ENCODE measurements around the gene AQP12B.
"Not testable (repeated sequence)": the region's sequence is repeated elsewhere in the genome, so short reads cannot be mapped to it uniquely, and the experiment has no call there.

The AQP12B gene

DNA sequence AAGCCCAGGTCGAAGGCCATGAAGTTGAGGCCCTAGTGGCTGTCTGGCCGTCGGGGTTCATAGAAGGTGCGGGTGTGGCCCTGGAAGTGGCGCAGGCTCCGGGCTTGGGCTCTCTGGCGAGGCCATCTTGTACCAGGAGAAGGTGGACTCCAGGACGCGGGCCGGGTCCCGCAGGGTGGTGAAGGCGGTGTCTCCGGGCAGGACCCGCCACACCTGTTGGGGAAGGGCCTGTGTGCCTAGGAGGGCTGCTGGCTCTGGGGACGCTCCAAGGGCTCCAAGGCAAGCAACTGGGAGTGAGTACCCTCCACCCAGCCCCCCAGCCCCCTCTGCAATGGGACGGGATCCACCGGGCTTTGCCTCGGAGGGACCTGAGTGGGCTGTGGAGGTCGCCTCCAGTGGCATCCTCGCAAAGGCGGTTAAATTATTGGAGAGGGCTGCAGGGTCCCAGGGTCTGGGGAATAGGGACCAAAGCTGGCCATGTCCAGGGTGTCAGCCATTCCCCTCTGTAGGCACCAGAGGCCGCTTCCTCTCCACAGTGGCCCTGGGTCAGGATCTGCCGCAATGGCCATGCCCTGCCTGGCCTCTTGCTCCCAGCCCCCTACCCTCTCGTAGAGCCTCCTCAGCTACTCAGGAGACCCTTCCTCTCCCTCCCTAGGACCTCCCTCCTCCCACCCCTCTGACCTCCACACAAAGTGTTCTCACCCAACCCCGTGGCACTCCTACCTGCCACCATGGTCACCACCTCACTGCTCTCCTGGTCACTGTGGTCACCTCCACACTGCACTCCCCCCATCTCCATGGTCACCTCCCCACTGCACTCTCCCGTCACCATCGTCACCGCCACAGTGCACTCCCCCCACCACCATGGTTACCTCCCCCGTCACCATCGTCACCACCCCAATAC lies 19.3 kb upstream of the AQP12B start:
- no peak for DNase-seq (ENCODE audit: low read depth in 3 of 3, low spot score in 1 of 3)

DNA sequence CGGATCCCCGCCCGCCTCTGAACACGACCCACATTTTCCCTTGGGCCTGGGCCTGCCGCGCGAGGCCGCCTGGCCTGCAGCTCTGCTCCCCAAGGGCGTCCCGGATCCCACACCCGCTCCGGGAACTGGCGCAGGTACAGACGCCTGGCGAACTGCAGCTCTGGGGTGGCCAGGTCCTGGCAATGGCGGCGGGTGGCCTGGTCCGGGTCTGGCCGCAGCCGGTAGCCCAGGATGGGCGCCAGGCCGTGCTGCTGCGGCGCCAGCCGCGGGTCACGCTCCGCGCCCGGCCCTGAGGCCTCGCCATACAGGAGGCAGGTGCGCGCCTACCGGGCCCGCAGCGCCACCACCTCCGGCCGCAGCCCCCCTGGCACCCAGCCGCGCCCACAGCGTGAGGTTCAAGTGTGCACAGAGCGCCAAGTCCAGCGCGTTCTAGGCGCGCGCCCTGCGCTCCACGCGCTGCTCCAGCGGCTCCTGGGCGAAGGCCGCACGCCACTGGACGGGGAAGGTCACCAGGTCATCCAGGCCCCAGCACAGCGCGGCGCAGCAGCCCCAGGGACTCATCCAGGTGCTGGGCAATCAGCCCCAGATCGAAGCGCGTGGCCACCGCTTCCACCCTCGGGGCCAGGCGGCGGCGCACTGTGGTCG lies 18.5 kb upstream of the AQP12B start:
- DNase-seq (ENCODE audit: low read depth in 3 of 3, low spot score in 1 of 3), result no peak

DNA sequence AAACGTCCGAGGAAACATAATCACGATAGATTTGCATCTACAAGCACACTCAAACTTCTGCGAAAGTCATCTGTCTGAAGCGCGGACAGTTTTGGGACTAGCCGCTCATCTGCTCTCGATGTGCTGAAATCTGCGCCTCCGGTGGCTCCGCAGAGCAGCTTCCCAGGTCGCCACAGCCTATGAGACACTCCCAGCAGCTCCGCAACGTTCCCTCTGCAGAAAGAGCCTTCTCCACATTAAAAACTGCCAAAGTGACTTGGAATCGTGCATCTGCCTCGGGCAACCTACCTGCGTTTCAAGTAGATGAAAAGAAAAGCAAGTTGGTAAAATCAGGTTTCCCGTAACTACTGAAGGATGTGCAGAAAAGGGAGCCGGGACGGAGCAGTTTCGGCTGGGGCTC lies 17.9 kb upstream of the AQP12B start:
- DNase-seq (ENCODE audit: low read depth in 3 of 3, low spot score in 1 of 3), result not testable (repeated sequence)

DNA sequence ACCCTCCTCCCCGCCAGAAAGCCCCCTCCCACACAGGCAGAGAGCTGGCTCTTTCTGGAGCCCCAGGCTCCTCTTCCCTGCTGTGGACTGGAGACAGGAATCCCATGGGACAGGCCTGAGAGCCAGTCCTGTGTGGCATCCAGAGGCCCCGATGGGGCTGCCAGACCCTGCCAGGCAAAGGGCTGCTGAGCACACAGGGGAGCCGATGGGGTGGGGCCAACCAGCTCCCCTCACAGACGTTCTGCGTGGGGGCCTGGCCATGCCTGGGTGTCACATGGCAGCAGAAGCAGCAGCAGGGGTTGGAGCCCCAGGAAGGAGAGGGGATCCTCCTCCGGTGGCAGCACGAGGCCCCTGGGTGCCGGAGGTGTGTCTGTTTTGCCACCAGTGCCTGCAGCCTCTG lies 17.1 kb upstream of the AQP12B start:
- not testable (repeated sequence) for DNase-seq (ENCODE audit: low read depth in 3 of 3, low spot score in 1 of 3)

DNA sequence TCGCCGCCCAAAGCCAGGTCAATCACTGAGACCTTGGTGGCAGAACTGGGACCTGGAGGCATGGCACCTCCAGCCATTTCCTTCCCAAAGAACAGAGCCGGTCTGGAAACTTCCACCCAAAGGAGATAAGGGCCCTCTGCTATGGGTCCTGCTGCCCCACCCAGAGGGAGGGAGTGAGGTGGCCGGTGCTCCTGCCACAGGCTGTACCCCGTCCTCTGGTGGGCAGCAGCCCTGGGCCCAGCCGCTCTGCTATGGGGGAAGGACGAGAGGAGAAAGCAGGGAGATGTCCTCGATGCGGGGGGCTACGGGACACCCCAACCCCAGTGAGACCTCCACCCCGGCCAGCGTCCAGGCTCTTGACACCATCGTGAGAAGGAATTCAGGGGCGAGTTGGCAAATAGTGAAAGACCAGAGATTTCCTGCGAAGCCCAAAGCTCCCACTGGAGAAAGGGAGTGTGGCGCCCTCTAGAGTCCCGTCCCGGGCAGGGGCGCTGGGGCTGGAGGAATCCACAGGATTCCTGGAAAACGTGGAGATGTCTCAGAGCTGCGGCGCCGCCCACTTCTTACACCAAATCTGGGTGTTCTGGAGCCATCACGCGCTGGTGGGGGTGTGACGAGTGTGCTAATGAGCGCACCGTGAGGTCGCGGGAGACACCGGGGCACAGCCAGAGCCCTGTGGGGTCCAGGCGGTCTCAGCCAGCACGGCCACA lies 16.3 kb upstream of the AQP12B start:
- not testable (repeated sequence) for DNase-seq (ENCODE audit: low read depth in 3 of 3, low spot score in 1 of 3)

DNA sequence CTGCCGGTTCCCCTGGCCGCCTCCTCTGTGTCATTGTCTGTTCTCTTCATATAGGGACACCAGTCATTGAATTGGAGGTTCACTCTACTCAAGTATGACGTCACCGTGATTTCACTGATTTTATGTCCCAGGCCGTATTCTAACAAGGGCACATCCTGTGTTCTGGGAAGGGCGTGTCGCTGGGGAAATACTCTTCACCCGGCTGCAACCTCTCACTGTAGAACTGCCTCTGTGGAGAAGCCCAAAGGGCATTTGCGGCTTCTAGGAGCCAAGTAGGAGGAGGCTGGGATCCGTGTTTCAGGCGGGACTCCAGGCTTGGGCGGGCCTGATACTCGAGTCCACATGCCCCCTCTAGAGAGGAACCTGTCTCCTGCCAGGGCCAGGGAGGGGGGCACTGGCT lies 13.8 kb upstream of the AQP12B start:
- DNase-seq (ENCODE audit: low read depth in 3 of 3, low spot score in 1 of 3), result not testable (repeated sequence)

DNA sequence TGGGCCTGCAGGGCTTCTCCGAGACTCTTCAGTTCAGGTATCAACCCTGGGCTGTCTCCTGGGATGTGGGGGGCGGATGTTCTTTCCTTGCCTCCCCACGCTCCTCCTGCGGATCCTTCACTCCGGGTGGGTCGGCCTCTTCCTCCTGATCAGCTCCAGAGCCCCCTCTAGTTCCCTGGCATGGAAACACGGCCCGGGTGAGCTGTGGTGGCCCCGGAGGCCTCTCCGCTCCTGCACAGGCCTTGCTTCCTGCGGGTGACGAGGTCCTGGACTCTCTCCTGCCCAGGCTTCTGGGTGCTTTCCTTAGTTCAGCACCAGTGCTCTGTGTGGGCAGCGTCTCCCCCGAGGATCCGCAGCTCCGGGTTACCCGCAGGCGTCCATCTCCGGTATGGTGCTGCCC lies 12.9 kb upstream of the AQP12B start:
- DNase-seq (ENCODE audit: low read depth in 3 of 3, low spot score in 1 of 3), result not testable (repeated sequence)

DNA sequence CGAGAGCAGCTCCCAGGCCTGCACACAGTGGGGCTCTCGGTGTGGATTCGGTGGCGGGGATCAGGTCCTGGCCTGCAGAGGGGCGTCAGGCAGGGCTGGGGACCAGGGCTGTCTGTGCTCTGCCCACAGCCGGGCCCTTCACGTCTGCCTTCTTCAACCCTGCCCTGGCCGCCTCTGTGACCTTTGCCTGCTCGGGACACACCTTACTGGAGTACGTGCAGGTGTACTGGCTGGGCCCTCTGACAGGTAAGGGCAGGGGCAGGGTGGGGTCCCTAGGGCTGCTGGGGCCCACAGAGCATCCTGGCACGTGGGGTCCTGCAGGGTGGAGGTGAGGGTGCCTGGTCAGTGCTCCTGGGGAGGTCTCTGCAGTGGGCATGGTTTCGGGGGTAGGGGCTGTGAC lies 11.6 kb upstream of the AQP12B start:
- DNase-seq (ENCODE audit: low read depth in 3 of 3, low spot score in 1 of 3), result not testable (repeated sequence)

DNA sequence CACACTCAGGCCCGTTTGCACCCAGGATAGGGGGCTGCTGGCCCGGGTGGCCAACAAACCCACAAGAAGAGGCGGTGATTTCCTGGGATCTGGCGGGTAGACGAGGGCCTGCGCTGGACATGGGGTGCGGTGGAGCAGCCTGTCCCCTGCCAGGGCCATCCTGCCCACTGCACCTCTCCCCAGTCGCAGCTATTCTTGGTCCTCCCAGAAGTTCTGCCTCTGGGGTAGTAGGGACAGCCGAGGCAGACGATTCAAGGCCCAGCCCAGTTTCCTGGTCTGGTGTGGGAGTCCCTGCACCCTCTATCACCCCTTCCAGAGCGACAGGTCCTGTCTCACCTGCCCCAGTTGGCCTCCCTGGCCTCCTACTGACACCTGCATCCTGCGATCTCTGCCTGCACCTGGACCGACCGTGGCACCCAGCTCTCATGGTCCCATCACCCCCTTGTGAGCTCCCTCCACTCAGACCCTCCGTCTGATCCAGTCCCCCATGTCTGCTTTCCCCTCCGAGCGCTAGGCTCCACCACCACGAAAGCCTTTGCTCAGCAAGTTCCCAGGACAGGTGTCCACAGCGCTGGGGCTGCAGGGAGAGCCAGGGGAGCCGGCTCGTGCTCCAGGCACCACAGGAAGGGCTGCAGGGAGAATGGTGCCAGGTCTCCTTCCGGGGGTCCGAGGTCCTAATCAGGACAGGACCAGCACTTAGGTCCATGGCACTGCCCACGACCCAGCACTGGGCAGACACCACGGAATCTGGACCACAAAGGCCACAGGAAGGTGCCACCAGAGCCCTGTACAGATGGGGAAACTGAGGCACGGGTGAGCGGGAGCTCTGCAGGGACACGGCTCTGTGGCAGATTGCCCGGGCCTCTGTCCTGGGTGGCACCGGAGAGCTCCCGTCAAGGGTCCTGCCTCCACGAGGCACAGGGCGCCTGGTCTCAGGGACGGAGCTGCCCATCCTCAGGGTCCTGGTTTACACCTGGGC lies 10.2 kb upstream of the AQP12B start:
- not testable (repeated sequence) for DNase-seq (ENCODE audit: low read depth in 3 of 3, low spot score in 1 of 3)

DNA sequence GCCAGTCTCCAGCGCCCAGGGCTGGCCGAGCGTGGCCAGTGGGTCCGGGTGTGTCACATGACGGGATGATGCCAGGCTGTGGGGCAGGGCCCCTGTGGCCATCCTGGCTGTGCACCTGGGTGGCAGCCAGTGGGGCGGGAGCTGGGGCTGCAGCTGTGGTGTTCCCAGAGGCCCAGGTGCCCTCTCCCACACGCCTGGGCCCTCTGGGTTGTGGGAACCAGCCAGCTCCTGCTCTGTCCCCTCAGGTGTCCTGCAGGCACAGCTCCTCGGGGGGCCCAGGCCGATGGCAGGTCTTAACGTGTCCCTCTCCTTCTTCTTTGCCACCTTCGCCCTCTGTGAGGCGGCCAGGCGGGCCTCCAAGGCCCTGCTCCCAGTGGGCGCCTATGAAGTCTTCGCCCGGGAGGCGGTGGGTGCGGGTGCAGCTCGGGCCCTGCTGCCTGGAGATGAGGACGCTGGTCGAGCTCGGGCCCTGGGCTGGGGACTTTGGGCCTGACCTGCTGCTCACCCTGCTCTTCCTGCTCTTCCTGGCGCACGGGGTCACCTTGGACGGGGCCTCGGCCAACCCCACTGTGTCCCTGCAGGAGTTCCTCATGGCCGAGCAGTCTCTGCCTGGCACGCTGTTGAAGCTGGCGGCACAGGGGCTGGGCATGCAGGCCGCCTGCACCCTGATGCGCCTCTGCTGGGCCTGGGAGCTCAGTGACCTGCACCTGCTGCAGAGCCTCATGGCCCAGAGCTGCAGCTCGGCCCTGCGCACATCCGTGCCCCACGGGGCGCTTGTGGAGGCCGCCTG lies 9.1 kb upstream of the AQP12B start, which contains the start of gene AQP12A:
TSS of gene AQP12A (plus strand) at position 236 of the 790 bp plus-strand sequence. CDS start at position 284, 48 bp downstream.
- DNase-seq (ENCODE audit: low read depth in 3 of 3, low spot score in 1 of 3), result not testable (repeated sequence)

DNA sequence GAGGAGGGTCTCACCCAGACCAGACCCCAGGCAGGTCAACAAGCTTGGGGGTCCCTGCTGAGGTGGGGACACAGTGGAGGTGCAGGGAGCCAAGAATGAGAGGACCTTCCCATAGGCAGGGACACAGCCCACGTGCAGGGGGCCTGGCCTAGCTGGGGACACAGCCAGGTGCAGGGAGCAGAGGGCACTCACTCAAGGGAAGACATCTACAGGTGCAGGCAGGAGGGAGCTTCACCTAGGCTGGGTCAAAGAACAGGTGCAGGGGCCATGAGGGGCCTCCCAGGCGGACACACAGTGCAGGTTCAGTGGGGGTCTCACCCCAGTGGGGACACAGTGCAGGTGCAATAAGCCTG lies 8.4 kb upstream of the AQP12B start:
- DNase-seq (ENCODE audit: low read depth in 3 of 3, low spot score in 1 of 3), result not testable (repeated sequence)

DNA sequence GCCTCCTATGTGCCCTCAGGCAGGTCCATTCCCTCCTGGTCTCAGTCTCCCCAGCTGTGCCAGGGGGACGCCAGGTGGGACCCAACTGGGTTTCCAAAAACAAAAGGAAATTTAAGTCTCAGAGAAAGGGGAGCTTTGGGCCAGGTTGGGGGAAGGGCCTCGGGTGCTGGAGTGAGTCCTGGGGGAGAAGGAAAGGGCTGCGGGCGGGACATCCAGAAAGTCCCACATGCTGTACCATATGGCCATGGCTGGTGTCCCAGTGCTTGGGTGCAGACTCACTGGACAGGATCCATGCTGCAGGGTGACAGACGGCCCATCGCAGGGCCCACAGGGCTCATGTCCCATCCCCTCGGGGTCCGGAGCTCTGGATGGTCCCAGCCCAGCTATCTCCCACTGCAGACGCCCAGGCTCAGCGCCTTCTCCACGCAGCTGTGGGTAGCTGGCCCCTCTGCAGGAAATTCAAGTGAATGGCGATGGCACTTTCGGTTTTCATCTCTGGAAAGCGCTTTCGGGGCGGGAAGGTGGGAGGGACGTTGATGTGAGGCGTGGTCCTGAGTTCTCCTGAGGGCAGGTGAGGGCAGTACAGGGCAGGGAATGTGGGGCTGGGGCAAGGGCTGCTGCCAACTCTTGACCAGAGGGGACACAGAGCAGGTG lies 7.9 kb upstream of the AQP12B start:
- not testable (repeated sequence) for DNase-seq (ENCODE audit: low read depth in 3 of 3, low spot score in 1 of 3)

DNA sequence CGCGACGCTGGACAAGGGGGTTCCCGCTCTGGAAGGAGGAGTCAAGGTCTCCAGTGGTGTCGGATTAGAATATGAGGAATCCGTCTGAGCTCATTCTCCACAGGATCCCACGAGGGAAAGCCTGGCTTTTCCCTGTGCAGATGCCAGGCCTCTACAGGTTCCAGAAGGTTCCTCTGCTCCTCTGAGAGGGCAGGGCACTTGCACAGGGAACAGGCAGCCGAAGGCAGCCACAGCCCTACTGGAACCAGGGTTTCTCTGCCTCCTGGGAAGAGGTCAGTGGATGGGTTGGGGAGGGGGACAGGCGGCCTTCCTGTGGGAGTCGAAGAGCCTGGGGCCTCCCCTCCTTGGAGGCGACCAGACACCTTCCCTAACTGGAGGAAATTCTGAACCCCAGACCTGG lies 7.3 kb upstream of the AQP12B start:
- DNase-seq (ENCODE audit: low read depth in 3 of 3, low spot score in 1 of 3), result no peak

DNA sequence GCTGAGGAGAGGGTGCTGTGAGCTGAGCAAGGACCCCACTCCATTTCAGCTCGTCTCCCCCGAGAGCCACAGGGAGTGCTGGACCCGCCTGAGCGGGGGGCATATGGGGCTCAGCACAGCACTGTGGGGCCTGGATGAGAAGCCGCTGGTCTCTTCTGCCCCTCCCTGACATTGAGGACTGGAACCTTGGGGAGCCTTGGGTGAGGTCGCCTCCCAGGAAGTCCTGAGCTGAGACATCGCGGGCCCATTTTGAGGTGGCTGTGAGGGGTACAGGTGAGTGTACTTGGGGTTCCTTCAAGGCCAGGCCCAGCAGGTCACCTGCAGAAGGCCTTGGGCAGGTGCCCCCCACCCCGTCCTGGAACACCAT lies 5.9 kb upstream of the AQP12B start:
- DNase-seq (ENCODE audit: low read depth in 3 of 3, low spot score in 1 of 3), result no peak

DNA sequence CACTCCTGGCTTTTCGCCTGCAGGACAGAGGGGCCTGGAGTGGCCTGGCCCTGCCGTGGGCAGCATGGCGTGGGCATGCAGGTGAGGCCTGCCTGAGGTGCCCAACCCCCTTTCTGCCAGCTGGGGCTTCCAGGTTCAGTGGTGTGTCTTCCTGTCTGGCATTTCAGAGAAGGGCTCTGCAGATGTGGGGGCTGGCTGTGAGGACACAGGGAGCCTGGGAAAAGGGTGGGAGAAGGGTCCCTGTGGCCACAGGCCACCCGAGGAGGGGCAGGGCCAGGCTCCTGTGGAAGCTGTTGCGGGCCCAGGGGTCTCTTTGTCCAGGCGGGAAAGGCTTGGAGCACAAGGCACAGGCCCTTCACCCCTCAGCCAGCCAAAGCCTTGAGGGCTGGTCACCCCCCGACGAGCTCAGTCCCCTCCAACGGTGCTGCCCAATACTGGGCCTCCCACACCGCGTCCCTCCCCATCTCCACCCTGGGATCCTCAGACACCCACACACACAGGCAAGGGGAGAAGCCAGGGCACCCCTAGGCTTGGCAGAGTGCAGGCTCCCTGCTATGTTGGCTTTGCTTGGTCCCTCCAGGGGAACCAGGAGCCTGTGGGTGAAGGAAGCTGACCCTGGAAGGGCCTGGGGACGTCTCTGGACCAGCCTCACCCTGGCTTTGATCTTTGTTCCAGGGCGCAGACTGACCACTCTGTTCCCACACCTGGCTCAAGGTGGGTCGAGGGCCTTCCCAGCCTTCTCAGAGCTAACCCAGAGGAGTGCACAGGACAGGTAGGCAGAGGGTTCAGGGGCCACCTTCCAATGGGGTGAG lies 5.3 kb upstream of the AQP12B start:
- no peak for DNase-seq (ENCODE audit: low read depth in 3 of 3, low spot score in 1 of 3)

DNA sequence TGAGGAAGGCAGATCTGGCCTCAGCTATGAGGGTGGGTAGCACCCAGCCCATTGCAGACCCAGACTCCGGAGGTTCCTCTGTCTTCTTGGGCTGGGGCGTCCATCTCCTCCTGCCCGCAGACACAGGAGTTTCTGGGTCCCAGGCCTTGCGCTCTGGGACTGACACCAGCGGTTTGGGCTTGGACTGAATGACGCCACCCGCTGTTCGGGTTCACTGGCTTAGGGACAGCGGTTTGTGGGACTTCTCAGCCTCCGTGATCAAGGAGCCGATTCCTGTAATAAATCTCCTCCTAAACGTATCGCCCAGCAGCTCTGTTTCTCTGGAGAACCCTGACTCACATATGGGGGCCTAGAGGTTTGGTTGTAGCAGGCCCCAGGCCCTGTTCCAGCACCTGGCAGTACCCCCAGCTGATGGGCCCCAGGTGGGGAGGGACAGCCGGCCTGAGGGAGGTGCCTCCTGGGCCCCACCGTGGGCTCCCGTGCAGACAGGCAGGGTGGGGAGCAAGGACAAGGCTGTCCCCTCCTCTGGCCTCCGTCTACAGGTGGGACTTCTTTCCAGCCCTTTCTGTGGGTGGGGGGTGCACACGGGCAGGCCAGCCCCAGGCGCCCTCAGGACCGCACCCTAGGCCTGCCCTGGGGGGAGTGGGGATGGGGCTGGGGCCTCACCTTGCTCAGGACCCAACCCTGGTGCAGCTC lies 4.5 kb upstream of the AQP12B start:
- DNase-seq (ENCODE audit: low read depth in 3 of 3, low spot score in 1 of 3), result no peak

DNA sequence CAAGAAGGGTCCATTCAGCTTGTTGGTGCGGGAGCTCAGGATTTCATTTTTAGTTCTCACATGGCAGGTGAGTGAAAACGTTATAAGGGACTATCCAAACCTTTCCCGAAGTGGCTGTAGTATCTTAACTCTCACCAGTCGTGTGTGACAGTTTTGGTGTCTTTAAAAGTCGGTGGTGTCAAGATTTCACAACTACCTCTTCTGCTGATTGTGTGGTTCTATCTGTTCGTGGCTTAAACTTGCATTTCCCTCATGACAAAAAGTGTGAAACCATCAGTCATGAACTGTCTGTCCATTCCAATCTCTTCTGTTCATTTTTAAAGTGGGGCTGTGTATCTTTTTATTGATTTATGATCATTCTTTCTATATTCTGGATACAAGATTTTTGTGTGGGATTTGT lies 3.8 kb upstream of the AQP12B start:
- no peak for DNase-seq (ENCODE audit: low read depth in 3 of 3, low spot score in 1 of 3)

DNA sequence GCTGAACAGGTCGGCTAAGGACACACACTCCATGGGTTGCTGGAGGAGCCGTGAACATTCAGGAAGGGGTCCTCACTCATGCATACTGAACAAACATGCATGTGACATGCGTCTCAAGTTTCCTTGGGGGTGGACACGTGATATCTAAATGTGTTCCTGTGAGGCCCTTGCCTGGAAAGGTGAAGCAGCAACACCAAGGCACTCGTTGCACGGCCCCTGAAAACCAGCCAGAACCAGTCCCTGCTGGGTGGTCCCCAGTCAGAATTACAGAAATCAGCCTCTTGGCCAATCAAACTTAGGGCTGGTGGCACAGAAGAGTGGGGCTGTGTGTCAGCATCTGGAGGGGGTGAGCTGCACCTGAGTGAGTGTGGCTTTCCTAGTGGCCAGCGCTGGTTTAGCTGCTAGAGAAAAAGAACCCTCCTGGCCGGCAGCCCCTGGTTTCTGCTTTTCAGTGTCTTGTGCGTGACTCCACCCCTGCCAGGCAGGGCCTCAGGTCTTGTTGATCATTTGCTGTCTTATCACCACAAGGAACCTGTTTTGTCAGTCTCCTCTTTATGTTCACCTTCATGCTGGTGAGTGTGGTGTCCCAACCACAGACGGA lies 3.2 kb upstream of the AQP12B start:
- DNase-seq (ENCODE audit: low read depth in 3 of 3, low spot score in 1 of 3), result no peak
